HG03196 (cell line): ENCODE data around the gene ASF1A.
A peak's percentile ranks its signal among the peaks of the same experiment; 100 is the strongest.

Source experiments
- ATAC-seq: cut with Tn5 transposase; IDR thresholded peaks from one replicate; pipeline ENCODE4 v1.9.1; 2021; ENCODE audit not compliant: unreplicated experiment

Gene ASF1A

DNA sequence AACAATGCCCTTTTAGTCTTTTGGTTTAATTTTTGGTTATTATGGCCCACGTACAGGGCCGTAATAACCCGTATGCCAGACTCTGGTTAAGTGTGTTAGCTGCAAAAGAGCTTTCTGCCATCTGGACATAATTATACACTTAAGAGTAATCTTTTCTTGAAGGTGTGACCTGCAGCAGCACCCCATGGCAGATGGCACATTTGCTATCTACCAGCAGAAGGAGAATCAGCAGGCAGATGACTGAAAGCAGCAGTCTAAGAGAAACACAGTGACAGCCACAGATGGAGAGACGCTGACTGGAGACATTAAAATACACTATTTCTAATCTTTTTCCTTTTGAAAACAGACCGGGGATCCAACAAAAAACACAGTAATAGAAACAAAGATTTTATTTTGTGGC is 18.7 kb downstream of the ASF1A start:
- no peak for ATAC-seq

GRCh38 chr6:118913161-118913560 is 19.2 kb downstream of the ASF1A start:
- ATAC-seq = no peak

- ATAC-seq = no peak
Observed at GRCh38 chr6:118914598-118914997, 20.6 kb downstream of the ASF1A start.

- no peak for ATAC-seq
Observed at GRCh38 chr6:118917546-118918328, 23.8 kb downstream of the ASF1A start.

GRCh38 chr6:118918329-118918725 is 24.4 kb downstream of the ASF1A start:
- ATAC-seq = no peak

DNA sequence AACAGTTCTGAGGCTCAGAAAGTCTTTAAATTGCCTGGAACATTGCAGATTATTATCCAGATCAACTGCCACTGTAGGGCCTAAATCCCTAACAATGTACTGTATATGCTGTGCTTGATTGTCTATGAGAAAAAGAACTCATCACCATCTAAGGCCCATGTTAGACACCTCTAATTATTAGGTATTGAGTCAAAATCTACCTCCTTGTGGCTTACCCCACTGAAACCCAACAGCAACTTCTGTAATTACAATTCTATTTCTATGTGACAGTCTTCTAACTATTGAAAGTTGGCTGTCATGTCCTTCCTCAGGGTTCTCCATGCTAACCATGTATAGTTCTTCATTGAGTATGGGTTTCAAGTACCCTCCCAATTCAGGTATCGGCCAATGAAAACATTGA is 27.1 kb downstream of the ASF1A start:
- no peak for ATAC-seq

DNA sequence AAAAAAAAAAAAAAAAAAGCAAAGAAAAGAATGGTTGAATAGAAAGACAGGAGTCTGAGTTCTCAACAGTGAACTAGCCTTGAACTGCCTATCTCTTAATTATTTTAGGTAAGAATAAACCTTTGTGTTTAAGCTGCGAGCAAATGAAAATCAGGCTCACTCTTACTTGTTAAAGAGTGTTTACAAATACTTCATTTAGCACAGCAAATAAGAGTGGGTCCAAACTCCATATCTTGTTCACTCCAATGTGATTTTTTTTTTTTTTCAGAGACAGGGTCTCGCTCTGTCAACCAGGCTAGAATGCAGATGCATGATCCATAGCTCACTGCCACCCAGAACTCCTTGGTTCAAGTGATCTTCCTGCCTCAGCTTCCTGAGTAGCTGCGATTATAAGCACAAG is 29.1 kb downstream of the ASF1A start:
- ATAC-seq = no peak

GRCh38 chr6:118930680-118931079 is 36.7 kb downstream of the ASF1A start:
- ATAC-seq = no peak

DNA sequence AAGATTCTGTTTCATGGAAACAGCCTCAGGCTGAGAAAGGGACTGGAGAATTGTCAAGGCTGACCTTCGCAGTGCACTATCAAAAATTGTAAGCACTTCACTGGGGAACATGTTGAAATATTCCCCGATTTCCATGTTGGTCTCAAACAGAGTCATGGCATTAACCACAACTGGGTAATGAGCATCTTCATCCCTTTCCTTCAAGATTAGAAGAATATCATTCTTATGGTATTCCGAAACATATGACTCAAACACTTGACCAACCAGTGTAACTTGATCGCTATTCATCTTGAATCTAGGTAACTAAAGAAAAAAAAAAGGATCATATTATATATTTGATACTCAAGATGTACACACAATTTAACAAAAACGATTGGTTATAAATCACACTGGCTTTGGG is 37.5 kb downstream of the ASF1A start:
- no peak for ATAC-seq

GRCh38 chr6:118932421-118932820 is 38.5 kb downstream of the ASF1A start:
- ATAC-seq = no peak

DNA sequence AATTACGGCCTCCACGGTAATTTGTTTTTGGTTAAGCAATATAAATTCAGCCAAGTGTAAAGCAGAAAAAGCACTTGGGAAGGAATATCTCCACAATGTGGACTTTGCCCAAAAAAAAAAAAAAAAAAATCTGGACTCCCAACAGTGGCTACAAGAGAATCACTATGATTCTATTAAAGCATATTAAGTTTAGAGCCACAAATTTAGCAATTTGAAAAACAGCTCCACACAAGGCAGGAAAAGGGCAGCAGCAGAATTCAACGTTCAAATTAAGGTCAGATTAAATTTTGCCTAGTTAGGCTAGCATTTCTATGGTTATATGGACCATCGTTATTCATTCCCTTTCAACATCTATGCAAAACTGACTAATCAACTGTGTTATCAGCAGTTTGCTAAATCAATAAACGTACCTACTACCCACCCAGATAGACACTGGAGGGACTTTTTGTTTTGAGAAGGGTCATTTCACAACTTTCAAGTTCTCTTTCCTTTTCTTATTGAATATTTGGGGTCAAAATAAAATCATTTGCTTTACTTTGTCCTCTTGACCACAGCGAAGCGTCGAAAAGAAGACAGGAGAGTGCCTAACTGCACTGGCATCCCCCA is 40.0 kb downstream of the ASF1A start:
- ATAC-seq = peak; percentile 0

DNA sequence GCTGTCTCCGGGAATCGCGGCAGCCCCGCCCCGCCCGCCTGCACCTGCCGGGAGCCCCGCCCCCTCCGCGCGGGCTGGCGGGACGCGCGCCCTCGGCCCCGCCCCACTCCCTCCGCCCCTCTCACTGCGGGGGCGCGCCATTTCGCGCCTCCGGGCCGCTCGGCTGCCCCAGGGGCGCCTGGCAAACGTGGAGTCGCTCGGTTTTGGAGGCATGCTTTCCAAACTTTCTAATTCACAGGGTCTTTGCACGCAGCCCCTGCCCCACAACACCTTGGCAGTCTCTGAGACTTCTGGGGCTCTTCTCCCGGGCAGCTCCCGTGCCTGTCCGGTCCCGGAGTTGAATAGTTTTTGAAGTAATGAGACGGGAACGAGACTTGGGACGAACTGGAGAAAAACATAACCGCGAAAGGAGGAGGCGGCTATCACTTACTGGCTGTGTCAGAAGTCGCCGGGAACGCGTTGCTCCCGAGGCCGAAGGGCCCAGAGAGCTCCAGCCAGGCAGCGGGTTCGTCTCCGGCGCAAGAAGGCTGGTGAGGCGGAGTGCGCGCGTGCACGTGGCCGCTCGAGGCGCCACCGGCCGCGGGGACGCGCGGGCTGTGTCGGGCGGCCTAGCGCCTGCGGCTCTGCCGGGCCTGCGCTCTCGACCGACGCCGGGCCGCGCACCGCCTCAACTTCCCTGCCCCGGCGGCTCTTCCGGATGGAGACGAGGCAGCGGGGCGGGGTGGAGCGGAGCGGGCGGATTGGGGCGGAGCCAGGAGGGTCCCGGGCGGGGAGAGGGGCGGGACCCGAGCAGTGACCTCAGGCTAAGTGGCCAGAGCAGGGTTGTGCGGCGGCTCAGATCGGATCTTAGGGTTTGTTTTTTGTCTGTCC is 40.7 kb downstream of the ASF1A start, which contains the start of gene MCM9:
Gene MCM9 (minus strand): TSS at position 699 of the 870 bp plus-strand sequence. CDS start 3,436 bp downstream, outside the sequence.
- peak; percentile 97 for ATAC-seq

- no peak for ATAC-seq
Observed at GRCh38 chr6:118935331-118935668, 41.3 kb downstream of the ASF1A start.

- no peak for ATAC-seq
Observed at GRCh38 chr6:118935978-118936703, 42.2 kb downstream of the ASF1A start.

DNA sequence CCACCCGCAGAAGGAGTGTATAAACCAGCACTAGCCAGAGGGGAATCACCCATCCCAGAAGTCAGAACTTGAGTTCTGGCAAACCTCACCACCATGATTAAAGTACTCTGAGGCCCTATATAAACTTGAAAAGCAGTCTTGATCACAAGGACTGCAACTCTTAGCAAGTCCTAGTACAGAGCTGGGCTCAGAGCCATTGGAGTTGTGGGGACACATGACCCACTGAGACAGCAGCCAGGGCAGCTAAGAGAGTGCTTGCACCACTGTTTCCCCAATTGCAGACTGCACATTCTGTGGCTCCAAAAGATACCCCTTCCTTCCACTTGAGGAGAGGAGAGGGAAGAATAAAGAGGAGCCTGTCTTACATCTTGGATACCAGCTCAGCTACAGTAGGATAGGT is 45.7 kb downstream of the ASF1A start:
- no peak for ATAC-seq

GRCh38 chr6:118940770-118941169 is 46.8 kb downstream of the ASF1A start:
- no peak for ATAC-seq

DNA sequence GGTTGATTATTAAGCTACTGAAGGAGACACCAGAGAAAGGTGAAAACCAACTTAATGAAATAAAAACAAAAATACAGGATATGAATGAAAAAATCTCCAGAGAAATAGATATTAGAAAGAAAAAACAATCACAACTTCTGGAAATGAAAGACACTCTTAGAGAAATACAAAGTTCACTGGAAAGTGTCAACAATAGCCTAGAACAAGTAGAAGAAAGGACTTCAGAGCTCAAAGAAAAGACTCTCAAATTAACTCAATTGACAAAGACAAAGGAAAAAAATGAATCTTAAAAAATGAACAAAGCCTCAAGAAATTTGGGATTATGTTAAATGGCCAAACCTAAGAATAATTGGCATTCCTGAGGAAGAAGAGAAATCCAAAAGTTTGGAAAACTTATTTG is 51.3 kb downstream of the ASF1A start:
- ATAC-seq = no peak

GRCh38 chr6:118952683-118953082 is 58.7 kb downstream of the ASF1A start:
- ATAC-seq = no peak

- ATAC-seq = no peak
Observed at GRCh38 chr6:118953391-118953790, 59.4 kb downstream of the ASF1A start.
